Loucy (cell line): ENCODE results near the gene CADM1.

Source experiments
- CTCF ChIP-seq: fragments of 200-600 bp; sonication (generic); conservative IDR thresholded peaks from 2 replicates; pipeline ENCODE4 v1.5.1; 2014; ENCODE audit warnings: mild to moderate bottlenecking, antibody characterized with exemption, low read length
- EZH2phosphoT487 ChIP-seq: fragments of 200-600 bp; IDR thresholded peaks from 2 replicates; pipeline ENCODE4 v1.6.1; 2018; ENCODE audit warnings: antibody characterized with exemption, mild to moderate bottlenecking, moderate library complexity, borderline replicate concordance

- TF ChIP-seq CTCF: no peak
- TF ChIP-seq EZH2phosphoT487: no peak
These were observed 376.0 kb downstream of the CADM1 start for GRCh38 chr11:115128226-115128625.
